GM10266 (cell line): ENCODE results near the gene ZCCHC18.
A peak's percentile ranks its signal among the peaks of the same experiment; 100 is the strongest.

Source experiments
- DNase-seq: peaks from one replicate; pipeline ENCODE4 v3.0.0; 2012; ENCODE audit errors: extremely low spot score
- TF ChIP-seq, protein P1 (sequence below): IDR thresholded peaks from 2 replicates; pipeline ENCODE4 v1.5.1; 2012; ENCODE audit warnings: mild to moderate bottlenecking, low read depth; ENCODE audit not compliant: control insufficient read depth, insufficient read depth; ENCODE audit errors: missing control alignments

The ZCCHC18 gene

DNA sequence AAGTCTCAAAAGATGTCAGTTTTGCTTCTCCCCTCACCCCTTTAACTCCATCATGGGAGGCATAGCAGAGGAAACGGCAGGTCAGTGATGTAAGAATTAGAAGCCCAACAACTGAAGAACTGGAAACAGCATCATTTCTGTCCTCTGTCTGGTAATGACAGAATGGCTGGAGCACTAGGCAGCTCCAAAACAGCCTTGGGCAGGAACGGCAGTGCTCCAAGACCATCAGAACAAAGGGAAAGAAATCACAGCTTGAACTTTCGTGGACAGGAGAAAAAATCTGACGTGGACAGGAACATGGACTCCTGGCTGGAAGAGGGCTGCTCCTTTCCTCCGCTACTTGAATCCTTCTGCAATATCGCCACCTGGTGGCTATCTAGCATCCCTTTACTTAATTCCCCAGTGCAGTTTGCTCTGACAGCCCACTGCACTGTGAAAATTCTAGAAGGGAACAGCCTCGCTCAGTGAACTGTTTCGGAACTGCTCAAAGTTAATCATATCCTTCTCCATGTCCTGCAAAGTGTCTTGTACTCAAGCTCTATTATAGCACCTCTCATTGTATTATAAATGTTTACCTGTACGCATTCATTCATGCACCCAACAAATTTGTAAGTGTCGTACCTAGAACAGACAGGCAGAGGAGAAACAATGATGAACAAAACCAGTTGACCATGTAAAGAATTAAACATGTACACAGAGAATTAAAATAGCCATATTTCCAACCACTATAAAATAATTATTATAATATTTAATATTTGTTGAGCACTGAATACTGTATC lies 24.1 kb downstream of the ZCCHC18 start:
- TF ChIP-seq, protein P1, sequence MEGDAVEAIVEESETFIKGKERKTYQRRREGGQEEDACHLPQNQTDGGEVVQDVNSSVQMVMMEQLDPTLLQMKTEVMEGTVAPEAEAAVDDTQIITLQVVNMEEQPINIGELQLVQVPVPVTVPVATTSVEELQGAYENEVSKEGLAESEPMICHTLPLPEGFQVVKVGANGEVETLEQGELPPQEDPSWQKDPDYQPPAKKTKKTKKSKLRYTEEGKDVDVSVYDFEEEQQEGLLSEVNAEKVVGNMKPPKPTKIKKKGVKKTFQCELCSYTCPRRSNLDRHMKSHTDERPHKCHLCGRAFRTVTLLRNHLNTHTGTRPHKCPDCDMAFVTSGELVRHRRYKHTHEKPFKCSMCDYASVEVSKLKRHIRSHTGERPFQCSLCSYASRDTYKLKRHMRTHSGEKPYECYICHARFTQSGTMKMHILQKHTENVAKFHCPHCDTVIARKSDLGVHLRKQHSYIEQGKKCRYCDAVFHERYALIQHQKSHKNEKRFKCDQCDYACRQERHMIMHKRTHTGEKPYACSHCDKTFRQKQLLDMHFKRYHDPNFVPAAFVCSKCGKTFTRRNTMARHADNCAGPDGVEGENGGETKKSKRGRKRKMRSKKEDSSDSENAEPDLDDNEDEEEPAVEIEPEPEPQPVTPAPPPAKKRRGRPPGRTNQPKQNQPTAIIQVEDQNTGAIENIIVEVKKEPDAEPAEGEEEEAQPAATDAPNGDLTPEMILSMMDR = peak; percentile 68
- DNase-seq = peak; percentile 26

DNA sequence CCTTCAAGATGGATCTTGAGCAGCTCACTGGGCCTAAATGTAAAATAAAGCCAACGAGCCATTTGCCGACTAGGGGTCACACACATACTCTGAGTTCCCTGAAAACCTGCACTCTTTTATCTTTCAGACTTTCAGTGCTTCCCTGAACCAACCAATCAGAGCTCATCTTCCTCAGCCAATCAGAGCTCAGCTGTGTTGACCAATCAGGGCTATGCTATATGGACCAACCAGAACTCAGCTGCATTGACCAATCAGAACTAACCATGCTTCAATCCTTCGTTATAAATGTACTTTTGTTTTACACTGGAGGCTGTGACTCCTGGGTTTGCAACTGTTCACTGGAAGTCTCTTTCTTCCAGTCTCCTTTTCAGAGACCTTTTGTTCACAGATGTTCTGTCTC lies 25.2 kb downstream of the ZCCHC18 start:
- TF ChIP-seq, protein P1 = no peak
- no peak for DNase-seq

DNA sequence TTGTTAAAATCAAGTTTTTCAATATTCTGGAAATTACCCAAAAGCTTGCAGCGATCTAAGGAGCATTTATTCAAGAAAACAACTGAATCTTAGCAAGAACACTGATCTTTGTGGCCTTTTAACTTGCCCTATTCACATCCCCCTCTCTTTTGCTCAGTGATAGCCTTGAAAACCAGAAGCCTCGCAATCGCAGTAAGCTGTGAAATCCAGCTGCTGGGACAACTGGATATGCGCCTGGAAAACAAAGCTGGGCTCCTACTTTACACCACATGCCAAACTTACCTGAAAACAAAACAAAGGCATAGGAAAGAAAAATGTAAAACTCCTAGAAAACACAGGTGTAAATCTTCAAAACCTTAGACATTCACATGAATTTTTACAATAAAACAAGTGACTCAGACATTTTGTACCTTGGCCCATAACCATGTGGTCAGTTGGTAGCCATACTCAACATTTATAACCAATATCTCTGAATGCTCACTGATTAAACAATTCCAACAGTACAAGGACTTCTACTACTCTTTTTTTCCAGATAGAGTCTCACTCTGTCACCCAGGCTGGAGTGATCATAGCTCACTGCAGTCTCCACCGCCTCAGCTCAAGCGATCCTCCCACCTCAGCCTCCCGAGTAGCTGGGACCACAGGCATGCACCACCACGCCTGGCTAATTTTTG lies 28.9 kb downstream of the ZCCHC18 start:
- TF ChIP-seq, protein P1 = no peak
- no peak for DNase-seq

DNA sequence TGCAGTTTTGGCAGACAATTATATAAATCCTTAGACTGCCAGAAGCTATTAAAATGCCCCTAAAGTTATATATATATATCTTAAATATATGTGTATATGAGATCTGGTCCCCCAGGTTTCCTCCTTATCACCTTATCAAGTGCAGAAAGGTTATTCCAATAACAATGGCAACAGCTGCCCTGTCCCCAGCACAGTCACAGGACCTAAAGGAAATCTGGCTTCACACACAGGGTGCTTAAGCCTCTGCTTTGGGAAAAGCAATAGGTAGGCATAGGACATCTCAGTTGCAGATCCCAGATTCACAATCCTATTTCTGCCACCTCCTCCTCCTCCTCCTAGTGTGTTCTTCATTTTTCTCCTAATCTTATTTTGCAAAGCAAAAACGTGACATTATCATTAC lies 38.7 kb downstream of the ZCCHC18 start:
- TF ChIP-seq, protein P1 = no peak
- no peak for DNase-seq

DNA sequence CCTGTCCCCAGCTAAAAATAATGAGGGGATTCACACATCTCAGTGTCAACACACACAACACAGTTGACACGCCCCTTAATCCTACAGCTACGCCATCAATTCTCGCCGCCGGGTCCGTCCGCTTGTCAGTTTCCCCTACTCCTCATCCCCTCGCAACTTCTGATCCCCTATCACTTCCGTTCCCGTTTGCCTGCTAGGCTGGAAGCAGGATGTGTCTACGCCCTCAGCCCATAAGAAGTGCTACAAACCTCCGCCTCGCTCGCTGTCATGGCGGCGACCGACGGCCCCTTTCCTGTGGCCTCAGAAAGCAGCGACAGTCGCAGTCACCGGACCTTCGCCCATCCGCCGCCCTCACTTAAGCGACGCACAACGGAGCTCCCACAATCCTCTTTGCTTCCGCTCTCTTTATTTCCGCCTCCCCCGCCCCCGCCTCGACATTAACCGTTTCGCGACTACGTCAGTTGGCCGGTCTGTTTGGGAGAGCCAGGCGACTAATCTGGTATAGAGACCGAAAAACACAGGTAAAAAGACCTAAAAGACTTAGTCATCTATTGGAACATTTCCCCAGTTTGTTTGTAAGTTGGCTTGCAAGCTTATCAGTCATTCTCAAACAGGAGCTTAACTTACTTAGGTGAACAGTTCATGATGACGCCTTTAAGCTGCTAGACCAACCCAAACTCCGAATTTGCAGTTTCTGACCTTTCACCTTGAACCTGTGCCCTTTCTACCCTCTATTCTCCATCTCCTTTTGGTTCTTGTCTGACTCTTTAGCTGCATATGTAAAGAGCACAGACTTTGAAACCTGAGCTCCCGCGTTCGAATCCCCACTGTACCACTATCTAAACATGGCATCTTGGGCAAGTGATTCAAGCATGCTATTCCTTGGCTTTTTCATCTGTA lies 44.6 kb downstream of the ZCCHC18 start, which contains the start of gene SLC25A53:
Gene SLC25A53, minus strand, starts transcription at position 380 of the 900 bp plus-strand sequence. CDS start 51,752 bp downstream, outside the sequence.
- TF ChIP-seq, protein P1 = no peak
- peak; percentile 54 for DNase-seq
